BE2C (cell line): Measurements from ENCODE around the gene KIF6.
"Not testable (repeated sequence)": the region's sequence is repeated elsewhere in the genome, so short reads cannot be mapped to it uniquely, and the experiment has no call there.

ENCODE experiments used
- DNase-seq: peaks from one replicate; pipeline ENCODE4 v3.0.0-alpha.2; 2020
- H3K27me3 ChIP-seq: fragments of 250-450 bp; sonication (Bioruptor Pico); 2 replicates; pipeline ENCODE4 v1.5.1; 2020; ENCODE audit warnings: mild to moderate bottlenecking
- H3K36me3 ChIP-seq: fragments of 250-450 bp; sonication (Bioruptor Pico); 2 replicates; pipeline ENCODE4 v1.5.1; 2020; ENCODE audit warnings: mild to moderate bottlenecking
- H3K4me1 ChIP-seq: fragments of 250-450 bp; sonication (Bioruptor Pico); 2 replicates; pipeline ENCODE4 v1.5.1; 2020
- H3K4me3 ChIP-seq: 2 replicates; pipeline ENCODE4 v1.5.1; 2011; ENCODE audit warnings: low read depth, low read length
- H3K9me3 ChIP-seq: fragments of 250-450 bp; sonication (Bioruptor Pico); 2 replicates; pipeline ENCODE4 v1.5.1; 2020
- TF ChIP-seq, protein P1 (sequence below): IDR thresholded peaks from 2 replicates; pipeline ENCODE4 v1.5.1; 2012; ENCODE audit warnings: mild to moderate bottlenecking, low read depth, low read length

The KIF6 gene

DNA sequence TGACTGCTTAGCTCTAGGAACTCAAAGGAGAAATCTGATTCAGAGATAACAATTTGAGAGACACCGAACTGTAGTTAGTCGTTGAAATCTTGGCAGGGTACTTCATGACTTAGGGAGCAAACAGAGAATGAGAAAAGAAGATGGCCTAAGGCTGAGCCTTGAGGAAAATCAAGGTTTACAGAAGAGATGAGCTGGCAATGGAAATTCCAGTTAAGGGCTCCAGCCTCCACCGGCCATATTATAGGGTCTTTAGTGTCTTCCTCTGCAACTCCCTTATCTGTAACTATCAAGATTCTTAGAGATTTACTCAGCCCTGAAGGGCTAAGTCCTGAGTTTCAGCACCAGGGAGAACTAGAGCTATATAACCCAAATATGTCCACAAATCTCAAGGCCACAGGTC is 437.6 kb downstream of the KIF6 start:
- Histone ChIP-seq H3K27me3 (peaks cover 5% of the 10 kb centered on the region), H3K36me3 (no peaks in the 10 kb centered on the region), H3K4me3 (no peak overlapping the region), H3K9me3 (no peaks in the 10 kb centered on the region), H3K4me1 (no peaks in the 10 kb centered on the region)
- TF ChIP-seq, protein P1, sequence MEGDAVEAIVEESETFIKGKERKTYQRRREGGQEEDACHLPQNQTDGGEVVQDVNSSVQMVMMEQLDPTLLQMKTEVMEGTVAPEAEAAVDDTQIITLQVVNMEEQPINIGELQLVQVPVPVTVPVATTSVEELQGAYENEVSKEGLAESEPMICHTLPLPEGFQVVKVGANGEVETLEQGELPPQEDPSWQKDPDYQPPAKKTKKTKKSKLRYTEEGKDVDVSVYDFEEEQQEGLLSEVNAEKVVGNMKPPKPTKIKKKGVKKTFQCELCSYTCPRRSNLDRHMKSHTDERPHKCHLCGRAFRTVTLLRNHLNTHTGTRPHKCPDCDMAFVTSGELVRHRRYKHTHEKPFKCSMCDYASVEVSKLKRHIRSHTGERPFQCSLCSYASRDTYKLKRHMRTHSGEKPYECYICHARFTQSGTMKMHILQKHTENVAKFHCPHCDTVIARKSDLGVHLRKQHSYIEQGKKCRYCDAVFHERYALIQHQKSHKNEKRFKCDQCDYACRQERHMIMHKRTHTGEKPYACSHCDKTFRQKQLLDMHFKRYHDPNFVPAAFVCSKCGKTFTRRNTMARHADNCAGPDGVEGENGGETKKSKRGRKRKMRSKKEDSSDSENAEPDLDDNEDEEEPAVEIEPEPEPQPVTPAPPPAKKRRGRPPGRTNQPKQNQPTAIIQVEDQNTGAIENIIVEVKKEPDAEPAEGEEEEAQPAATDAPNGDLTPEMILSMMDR: no peak
- no peak for DNase-seq

DNA sequence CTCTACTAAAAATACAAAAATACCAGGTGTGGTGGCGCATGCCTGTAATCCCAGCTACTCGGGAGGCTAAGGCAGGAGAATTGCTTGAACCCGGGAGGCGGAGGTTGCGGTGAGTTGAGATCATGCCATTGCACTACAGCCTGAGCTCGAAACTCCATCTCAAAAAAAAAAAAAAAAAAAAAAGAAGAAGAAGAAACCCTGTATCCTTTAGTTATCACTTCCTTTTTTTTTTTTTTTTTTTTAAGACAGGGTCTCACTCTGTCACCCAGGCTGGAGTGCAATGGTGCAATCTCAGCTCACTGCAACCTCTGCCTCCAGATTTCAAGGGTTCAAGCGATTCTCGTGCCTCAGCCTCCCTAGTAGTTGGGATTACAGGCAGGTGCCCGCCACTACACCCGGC is 438.6 kb downstream of the KIF6 start:
- not testable (repeated sequence) for H3K27me3 ChIP-seq, H3K4me1 ChIP-seq, DNase-seq, H3K4me3 ChIP-seq, H3K36me3 ChIP-seq, H3K9me3 ChIP-seq

DNA sequence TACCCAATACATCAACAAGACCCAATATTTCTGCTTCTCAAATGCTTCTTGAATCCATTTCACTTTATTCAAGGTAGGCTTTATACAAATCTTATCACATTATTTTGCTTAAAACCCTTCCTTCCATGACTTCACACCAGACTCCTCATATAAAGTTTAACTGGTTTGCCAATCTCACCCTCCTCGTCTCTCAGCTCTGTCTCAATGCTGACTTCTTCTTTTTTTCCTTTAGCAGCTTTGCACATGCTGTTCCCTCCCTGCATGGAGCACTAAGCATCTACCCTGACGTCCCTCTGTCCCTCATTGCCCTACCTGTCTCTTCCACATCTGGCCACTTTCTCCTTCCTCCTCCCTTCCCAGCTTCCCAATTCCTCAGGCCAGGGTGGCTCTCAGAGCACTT is 442.4 kb downstream of the KIF6 start:
- TF ChIP-seq, protein P1: no peak
- DNase-seq: no peak
- Histone ChIP-seq H3K4me3 (no peak overlapping the region), H3K4me1 (no peaks in the 10 kb centered on the region), H3K36me3 (no peaks in the 10 kb centered on the region), H3K9me3 (no peaks in the 10 kb centered on the region), H3K27me3 (peaks cover 15% of the 10 kb centered on the region)

DNA sequence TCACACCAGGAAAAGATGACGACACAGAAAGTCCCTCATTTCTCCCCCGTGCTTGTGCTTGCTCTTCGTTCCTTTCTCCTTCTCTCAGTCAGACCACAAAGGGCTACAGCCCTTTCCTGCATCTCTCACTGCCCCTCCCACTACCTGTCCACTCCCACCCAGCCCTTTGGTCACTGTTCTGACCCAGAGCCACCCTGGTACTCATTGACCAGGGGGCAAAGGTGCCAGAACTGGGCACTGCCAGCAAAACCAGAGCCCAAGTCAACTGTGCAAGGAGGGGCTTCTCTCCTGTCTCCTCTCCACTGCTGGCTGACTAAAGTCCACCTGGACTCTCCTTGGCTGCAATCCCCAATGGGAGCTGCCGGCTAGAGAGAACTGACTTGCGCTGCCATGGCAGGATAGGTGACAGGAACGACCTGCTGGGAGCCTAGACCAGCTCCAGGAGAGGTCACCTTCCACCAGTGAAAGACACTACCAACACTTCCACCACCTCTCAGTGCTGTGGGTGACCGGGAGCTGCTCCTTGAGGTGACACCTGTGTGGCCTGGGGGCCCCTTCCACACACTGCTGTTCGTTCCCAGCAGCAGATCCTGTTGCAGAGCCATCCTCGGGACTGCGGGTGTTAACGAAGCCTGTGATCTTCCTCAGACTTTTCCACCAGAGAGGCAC is 443.8 kb downstream of the KIF6 start:
- Histone ChIP-seq H3K36me3 (no peaks in the 10 kb centered on the region), H3K4me1 (no peaks in the 10 kb centered on the region), H3K9me3 (no peaks in the 10 kb centered on the region), H3K4me3 (no peak overlapping the region), H3K27me3 (peaks cover 15% of the 10 kb centered on the region)
- TF ChIP-seq, protein P1: no peak
- DNase-seq: no peak

DNA sequence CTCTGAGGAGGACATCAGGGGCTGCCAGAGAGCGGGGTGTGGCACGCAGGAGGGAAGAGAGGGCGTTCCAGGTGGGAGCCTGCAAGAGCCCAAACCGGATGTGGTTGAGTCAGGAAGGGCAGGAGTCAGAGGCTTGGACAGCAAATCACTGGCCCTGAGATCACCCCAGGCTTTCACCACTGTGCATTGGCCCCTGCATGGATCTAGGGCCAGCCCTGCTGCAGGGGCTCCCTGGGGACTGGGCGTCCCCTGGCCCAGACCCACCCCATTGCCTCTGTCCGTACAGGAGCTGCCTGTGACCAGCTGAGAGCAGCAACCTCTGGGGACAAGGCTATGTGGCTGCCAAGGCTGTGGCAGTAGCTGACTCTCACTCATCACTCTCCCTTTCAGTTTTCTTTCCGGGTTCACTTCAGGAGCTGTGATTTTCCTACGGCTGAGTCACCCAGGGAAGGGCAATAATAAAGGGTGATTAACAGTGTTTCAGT is 444.9 kb downstream of the KIF6 start:
- no peak for DNase-seq
- Histone ChIP-seq H3K9me3 (no peaks in the 10 kb centered on the region), H3K36me3 (no peaks in the 10 kb centered on the region), H3K27me3 (peaks cover 15% of the 10 kb centered on the region), H3K4me1 (no peaks in the 10 kb centered on the region), H3K4me3 (no peak overlapping the region)
- TF ChIP-seq, protein P1: no peak
